Measurements from ENCODE around the gene TLR1.
"Not testable (repeated sequence)": the region's sequence is repeated elsewhere in the genome, so short reads cannot be mapped to it uniquely, and the experiment has no call there.

TLR1 gene

GRCh38 chr4:38775326-38775725 lies 29.3 kb downstream of the TLR1 start:
- Histone ChIP-seq H3K4me3 (ENCODE audit: low read length in 2 of 2) (no peak overlapping the region), H3K9me3 (ENCODE audit: control insufficient read depth in 2 of 2, low read length in 2 of 2) (no peaks in the 10 kb centered on the region), H3K4me1 (ENCODE audit: control insufficient read depth, insufficient read depth, low read length) (no peaks in the 10 kb centered on the region), H3K27me3 (ENCODE audit: control insufficient read depth in 1 of 2, insufficient read depth in 2 of 2, low read length in 2 of 2) (no peaks in the 10 kb centered on the region), H3K27ac (ENCODE audit: low read length) (no peak overlapping the region), H3K9ac (ENCODE audit: low read length in 2 of 2) (no peak overlapping the region), H3K36me3 (ENCODE audit: control insufficient read depth in 2 of 2, insufficient read depth in 2 of 2, low read length in 2 of 2) (no peaks in the 10 kb centered on the region)

GRCh38 chr4:38774181-38774955 lies 30.2 kb downstream of the TLR1 start:
- no peaks in the 10 kb centered on the region for H3K9me3 ChIP-seq (ENCODE audit: control insufficient read depth in 2 of 2, low read length in 2 of 2)
- no peaks in the 10 kb centered on the region for H3K4me1 ChIP-seq (ENCODE audit: control insufficient read depth, insufficient read depth, low read length)
- no peak overlapping the region for H3K9ac ChIP-seq (ENCODE audit: low read length in 2 of 2)
- H3K4me3 ChIP-seq (ENCODE audit: low read length in 2 of 2) = no peak overlapping the region
- H3K27me3 ChIP-seq (ENCODE audit: control insufficient read depth in 1 of 2, insufficient read depth in 2 of 2, low read length in 2 of 2) = no peaks in the 10 kb centered on the region
- H3K36me3 ChIP-seq (ENCODE audit: control insufficient read depth in 2 of 2, insufficient read depth in 2 of 2, low read length in 2 of 2) = no peaks in the 10 kb centered on the region
- H3K27ac ChIP-seq (ENCODE audit: low read length) = no peak overlapping the region

- H3K27ac ChIP-seq (ENCODE audit: low read length); H3K36me3 ChIP-seq (ENCODE audit: control insufficient read depth in 2 of 2, insufficient read depth in 2 of 2, low read length in 2 of 2); H3K9ac ChIP-seq (ENCODE audit: low read length in 2 of 2); H3K4me3 ChIP-seq (ENCODE audit: low read length in 2 of 2); H3K4me1 ChIP-seq (ENCODE audit: control insufficient read depth, insufficient read depth, low read length); H3K9me3 ChIP-seq (ENCODE audit: control insufficient read depth in 2 of 2, low read length in 2 of 2); H3K27me3 ChIP-seq (ENCODE audit: control insufficient read depth in 1 of 2, insufficient read depth in 2 of 2, low read length in 2 of 2): not testable (repeated sequence)
Observed at GRCh38 chr4:38770281-38770680, 34.3 kb downstream of the TLR1 start.

GRCh38 chr4:38769857-38770256 lies 34.7 kb downstream of the TLR1 start:
- Histone ChIP-seq H3K27ac (ENCODE audit: low read length) (no peak overlapping the region), H3K9ac (ENCODE audit: low read length in 2 of 2) (no peak overlapping the region), H3K36me3 (ENCODE audit: control insufficient read depth in 2 of 2, insufficient read depth in 2 of 2, low read length in 2 of 2) (no peaks in the 10 kb centered on the region)

GRCh38 chr4:38769441-38769840 lies 35.1 kb downstream of the TLR1 start:
- Histone ChIP-seq H3K27ac (ENCODE audit: low read length) (no peak overlapping the region), H3K4me3 (ENCODE audit: low read length in 2 of 2) (no peak overlapping the region), H3K4me1 (ENCODE audit: control insufficient read depth, insufficient read depth, low read length) (peaks cover 3% of the 10 kb centered on the region), H3K36me3 (ENCODE audit: control insufficient read depth in 2 of 2, insufficient read depth in 2 of 2, low read length in 2 of 2) (no peaks in the 10 kb centered on the region), H3K9me3 (ENCODE audit: control insufficient read depth in 2 of 2, low read length in 2 of 2) (no peaks in the 10 kb centered on the region), H3K9ac (ENCODE audit: low read length in 2 of 2) (no peak overlapping the region), H3K27me3 (ENCODE audit: control insufficient read depth in 1 of 2, insufficient read depth in 2 of 2, low read length in 2 of 2) (no peaks in the 10 kb centered on the region)

More at GRCh38 chr4:38769857-38770256, 34.7 kb downstream of the TLR1 start:
- H3K9me3 ChIP-seq (ENCODE audit: control insufficient read depth in 2 of 2, low read length in 2 of 2) = no peaks in the 10 kb centered on the region
- H3K27me3 ChIP-seq (ENCODE audit: control insufficient read depth in 1 of 2, insufficient read depth in 2 of 2, low read length in 2 of 2) = no peaks in the 10 kb centered on the region
- peaks cover 3% of the 10 kb centered on the region for H3K4me1 ChIP-seq (ENCODE audit: control insufficient read depth, insufficient read depth, low read length)
- H3K4me3 ChIP-seq (ENCODE audit: low read length in 2 of 2) = no peak overlapping the region

- Histone ChIP-seq H3K4me3 (ENCODE audit: low read length in 2 of 2) (no peak overlapping the region), H3K9me3 (ENCODE audit: control insufficient read depth in 2 of 2, low read length in 2 of 2) (no peaks in the 10 kb centered on the region), H3K27me3 (ENCODE audit: control insufficient read depth in 1 of 2, insufficient read depth in 2 of 2, low read length in 2 of 2) (no peaks in the 10 kb centered on the region), H3K9ac (ENCODE audit: low read length in 2 of 2) (no peak overlapping the region), H3K36me3 (ENCODE audit: control insufficient read depth in 2 of 2, insufficient read depth in 2 of 2, low read length in 2 of 2) (no peaks in the 10 kb centered on the region), H3K4me1 (ENCODE audit: control insufficient read depth, insufficient read depth, low read length) (peaks cover 3% of the 10 kb centered on the region), H3K27ac (ENCODE audit: low read length) (no peak overlapping the region)
Observed at GRCh38 chr4:38768968-38769394, 35.6 kb downstream of the TLR1 start.

- not testable (repeated sequence) for H3K4me1 ChIP-seq (ENCODE audit: control insufficient read depth, insufficient read depth, low read length); H3K27ac ChIP-seq (ENCODE audit: low read length); H3K27me3 ChIP-seq (ENCODE audit: control insufficient read depth in 1 of 2, insufficient read depth in 2 of 2, low read length in 2 of 2); H3K36me3 ChIP-seq (ENCODE audit: control insufficient read depth in 2 of 2, insufficient read depth in 2 of 2, low read length in 2 of 2); H3K9ac ChIP-seq (ENCODE audit: low read length in 2 of 2); H3K4me3 ChIP-seq (ENCODE audit: low read length in 2 of 2); H3K9me3 ChIP-seq (ENCODE audit: control insufficient read depth in 2 of 2, low read length in 2 of 2)
Observed at GRCh38 chr4:38766940-38767339, 37.7 kb downstream of the TLR1 start.

- Histone ChIP-seq H3K9ac (ENCODE audit: low read length in 2 of 2) (no peak overlapping the region), H3K36me3 (ENCODE audit: control insufficient read depth in 2 of 2, insufficient read depth in 2 of 2, low read length in 2 of 2) (no peaks in the 10 kb centered on the region)
Observed at GRCh38 chr4:38765382-38765781, 39.2 kb downstream of the TLR1 start.

GRCh38 chr4:38764277-38764676 lies 40.3 kb downstream of the TLR1 start:
- H3K36me3 ChIP-seq (ENCODE audit: control insufficient read depth in 2 of 2, insufficient read depth in 2 of 2, low read length in 2 of 2) = no peaks in the 10 kb centered on the region
- H3K4me3 ChIP-seq (ENCODE audit: low read length in 2 of 2) = no peak overlapping the region
- H3K4me1 ChIP-seq (ENCODE audit: control insufficient read depth, insufficient read depth, low read length) = peaks cover 3% of the 10 kb centered on the region
- no peaks in the 10 kb centered on the region for H3K9me3 ChIP-seq (ENCODE audit: control insufficient read depth in 2 of 2, low read length in 2 of 2)
- H3K27me3 ChIP-seq (ENCODE audit: control insufficient read depth in 1 of 2, insufficient read depth in 2 of 2, low read length in 2 of 2) = no peaks in the 10 kb centered on the region
- H3K9ac ChIP-seq (ENCODE audit: low read length in 2 of 2) = no peak overlapping the region
- H3K27ac ChIP-seq (ENCODE audit: low read length) = no peak overlapping the region

More at GRCh38 chr4:38765382-38765781, 39.2 kb downstream of the TLR1 start:
- Histone ChIP-seq H3K4me1 (ENCODE audit: control insufficient read depth, insufficient read depth, low read length) (peaks cover 3% of the 10 kb centered on the region), H3K27me3 (ENCODE audit: control insufficient read depth in 1 of 2, insufficient read depth in 2 of 2, low read length in 2 of 2) (no peaks in the 10 kb centered on the region), H3K9me3 (ENCODE audit: control insufficient read depth in 2 of 2, low read length in 2 of 2) (no peaks in the 10 kb centered on the region), H3K4me3 (ENCODE audit: low read length in 2 of 2) (no peak overlapping the region), H3K27ac (ENCODE audit: low read length) (no peak overlapping the region)

- H3K36me3 ChIP-seq (ENCODE audit: control insufficient read depth in 2 of 2, insufficient read depth in 2 of 2, low read length in 2 of 2) = no peaks in the 10 kb centered on the region
- no peak overlapping the region for H3K4me3 ChIP-seq (ENCODE audit: low read length in 2 of 2)
- H3K4me1 ChIP-seq (ENCODE audit: control insufficient read depth, insufficient read depth, low read length) = peaks cover 3% of the 10 kb centered on the region
- no peak overlapping the region for H3K9ac ChIP-seq (ENCODE audit: low read length in 2 of 2)
- no peaks in the 10 kb centered on the region for H3K9me3 ChIP-seq (ENCODE audit: control insufficient read depth in 2 of 2, low read length in 2 of 2)
- H3K27me3 ChIP-seq (ENCODE audit: control insufficient read depth in 1 of 2, insufficient read depth in 2 of 2, low read length in 2 of 2) = no peaks in the 10 kb centered on the region
- H3K27ac ChIP-seq (ENCODE audit: low read length) = no peak overlapping the region
Observed at GRCh38 chr4:38762560-38762959, 42.0 kb downstream of the TLR1 start.

- Histone ChIP-seq H3K4me3 (ENCODE audit: low read length in 2 of 2) (no peak overlapping the region), H3K9me3 (ENCODE audit: control insufficient read depth in 2 of 2, low read length in 2 of 2) (no peaks in the 10 kb centered on the region), H3K27ac (ENCODE audit: low read length) (no peak overlapping the region), H3K4me1 (ENCODE audit: control insufficient read depth, insufficient read depth, low read length) (no peaks in the 10 kb centered on the region), H3K27me3 (ENCODE audit: control insufficient read depth in 1 of 2, insufficient read depth in 2 of 2, low read length in 2 of 2) (no peaks in the 10 kb centered on the region), H3K9ac (ENCODE audit: low read length in 2 of 2) (no peak overlapping the region), H3K36me3 (ENCODE audit: control insufficient read depth in 2 of 2, insufficient read depth in 2 of 2, low read length in 2 of 2) (no peaks in the 10 kb centered on the region)
Observed at GRCh38 chr4:38759790-38760122, 44.8 kb downstream of the TLR1 start.
